HG02970 (cell line): ENCODE measurements around the gene INSIG1.

Experiments
- ATAC-seq: cut with Tn5 transposase; IDR thresholded peaks from one replicate; pipeline ENCODE4 v1.9.1; 2021; ENCODE audit warnings: mild to moderate bottlenecking, moderate library complexity, moderate number of reproducible peaks; ENCODE audit not compliant: unreplicated experiment, low FRiP score

The INSIG1 gene

DNA sequence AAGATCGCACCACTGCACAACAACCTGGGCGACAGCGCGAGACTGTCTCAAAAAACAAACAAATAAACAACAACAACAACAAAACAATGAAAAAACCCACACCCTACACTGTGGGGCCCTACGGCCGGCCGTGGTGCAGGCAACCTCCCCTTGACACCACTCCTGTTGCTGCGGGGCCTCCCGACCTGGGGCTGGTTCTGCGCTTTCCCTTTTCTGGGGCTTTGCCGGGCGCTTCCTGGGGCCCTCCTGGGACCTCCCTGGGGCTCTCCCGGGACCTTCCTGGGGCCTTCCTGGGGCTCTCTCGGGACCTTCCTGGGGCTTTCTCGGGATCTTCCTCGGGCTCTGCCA, 46.6 kb downstream of the INSIG1 start:
- ATAC-seq: no peak

DNA sequence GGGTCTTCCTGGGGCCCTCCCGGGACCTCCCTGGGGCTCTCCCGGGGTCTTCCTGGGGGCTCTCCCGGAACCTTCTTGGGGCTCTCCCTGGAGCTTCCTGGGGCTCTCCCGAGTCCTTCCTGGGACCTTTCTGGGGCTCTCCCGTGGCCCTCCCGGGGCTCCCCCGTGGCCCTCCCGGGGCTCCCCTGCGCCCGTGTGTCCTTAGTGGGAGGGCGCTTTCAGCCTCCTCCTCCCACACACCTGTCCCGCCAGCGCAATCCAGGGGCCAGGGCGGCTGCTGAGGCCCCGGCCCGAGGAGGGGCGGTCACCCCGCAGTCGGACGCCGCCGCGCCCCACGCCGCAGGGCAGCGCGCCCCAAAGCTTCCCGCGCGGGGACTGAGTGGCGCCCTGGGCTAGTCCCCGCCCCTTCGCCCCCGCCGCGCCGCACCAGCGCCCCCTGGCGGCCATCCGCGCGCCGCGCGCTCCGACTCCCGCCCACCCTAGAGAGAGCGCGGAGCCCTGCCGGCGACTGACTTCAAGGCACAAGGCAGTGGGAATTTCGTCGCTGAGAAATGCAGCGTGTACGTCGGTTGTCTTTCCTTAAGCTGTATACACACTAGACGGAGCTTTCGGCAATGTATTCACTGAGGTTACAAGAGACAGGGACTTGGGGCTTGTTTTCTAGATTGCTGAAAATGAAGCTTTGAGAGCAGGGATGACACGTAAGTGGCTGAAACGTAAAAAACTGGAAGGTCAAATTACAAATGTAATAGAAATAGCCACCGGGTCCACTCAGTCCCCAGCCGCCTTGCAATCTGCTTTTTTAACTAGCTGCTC, 47.1 kb downstream of the INSIG1 start:
- ATAC-seq: peak; percentile 68

GRCh38 chr7:155345490-155345889, 47.8 kb downstream of the INSIG1 start:
- ATAC-seq: no peak

DNA sequence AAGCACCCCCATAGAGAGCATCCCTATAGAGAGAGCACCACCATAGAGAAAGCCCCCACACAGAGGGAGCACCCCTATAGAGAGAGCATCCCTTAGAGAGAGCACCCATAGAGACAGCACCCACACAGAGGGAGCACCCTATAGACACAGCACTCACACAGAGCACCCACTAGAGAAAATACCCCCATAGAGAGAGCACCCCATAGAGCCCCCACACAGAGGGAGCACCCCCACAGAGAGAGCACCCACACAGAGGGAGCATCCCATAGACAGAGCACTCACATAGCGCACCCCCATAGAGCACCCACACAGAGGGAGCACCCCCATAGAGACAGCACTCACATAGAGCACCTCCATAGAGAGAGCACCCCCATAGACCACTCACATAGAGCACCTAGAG, 48.6 kb downstream of the INSIG1 start:
- ATAC-seq: no peak

- ATAC-seq: no peak
Measured at GRCh38 chr7:155348806-155349205, 51.1 kb downstream of the INSIG1 start.

DNA sequence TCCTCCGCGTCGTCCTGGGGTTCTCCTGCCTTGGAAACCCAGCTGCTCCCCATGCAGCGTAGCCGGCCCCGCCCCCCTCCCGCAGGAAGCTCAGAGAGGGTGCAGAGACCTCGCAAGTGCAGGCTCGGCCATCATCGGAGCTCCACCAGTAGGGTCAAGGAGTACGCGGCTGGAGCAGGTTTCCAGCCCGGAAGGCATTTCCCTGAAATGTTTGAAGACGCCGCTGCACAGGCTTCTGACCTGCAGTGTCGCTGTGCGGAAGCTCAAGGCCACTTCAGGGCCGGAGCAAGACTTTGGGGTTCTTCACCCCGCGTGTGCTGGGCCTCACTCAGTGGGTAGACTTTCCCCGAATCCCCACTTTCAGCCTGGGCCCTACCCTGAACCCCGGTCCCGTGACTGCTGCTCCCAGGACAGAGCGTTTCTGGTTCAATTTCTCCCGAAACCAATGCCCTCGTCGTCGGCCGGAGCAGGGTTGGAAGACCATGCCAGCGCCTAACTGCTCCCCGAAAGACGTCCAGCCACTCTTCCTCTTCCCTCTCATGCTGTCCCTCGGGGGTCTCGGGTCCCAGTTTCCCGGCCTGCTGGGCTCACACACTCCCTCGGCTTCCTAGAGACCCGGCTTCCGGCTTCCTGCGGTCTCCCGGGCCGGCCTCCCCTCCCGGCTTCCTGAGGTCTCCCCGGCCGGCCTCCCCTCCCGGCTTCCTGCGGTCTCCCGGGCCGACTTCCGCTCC, 52.1 kb downstream of the INSIG1 start:
- ATAC-seq: no peak

- ATAC-seq: no peak
Measured at GRCh38 chr7:155351120-155351870, 53.6 kb downstream of the INSIG1 start.

GRCh38 chr7:155352076-155352752, 54.5 kb downstream of the INSIG1 start:
- no peak for ATAC-seq

GRCh38 chr7:155352753-155353115, 55.1 kb downstream of the INSIG1 start:
- ATAC-seq: no peak

DNA sequence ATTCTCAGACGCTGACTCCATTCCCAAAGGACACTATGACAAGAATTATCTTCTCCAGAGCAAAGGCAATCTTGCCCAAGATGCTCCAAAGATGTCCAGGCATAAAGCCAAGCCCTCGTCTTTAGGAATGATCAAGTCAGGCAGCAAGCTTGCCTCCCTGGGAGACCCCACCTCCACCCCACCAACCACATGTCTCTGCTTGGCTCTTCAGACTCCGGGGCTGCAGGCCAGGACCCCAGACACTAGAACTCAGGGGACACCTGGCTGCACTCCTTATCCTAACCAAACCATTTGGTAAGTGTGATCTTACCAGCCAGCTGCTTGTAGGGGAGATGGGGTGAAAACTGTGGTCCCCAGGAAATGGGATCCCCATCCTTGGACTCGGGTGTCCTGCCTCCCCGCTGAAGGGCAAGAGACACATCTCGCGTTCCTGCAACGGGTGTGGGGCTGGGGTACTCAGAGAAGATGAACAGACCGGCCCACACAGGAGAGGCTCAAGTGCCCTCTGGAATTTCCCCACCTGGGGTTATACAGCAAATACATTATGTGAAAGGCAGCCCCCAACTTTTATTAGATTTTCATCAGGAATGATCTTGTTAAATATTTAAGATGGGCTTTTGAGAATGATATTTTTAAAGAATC, 55.7 kb downstream of the INSIG1 start:
- no peak for ATAC-seq

DNA sequence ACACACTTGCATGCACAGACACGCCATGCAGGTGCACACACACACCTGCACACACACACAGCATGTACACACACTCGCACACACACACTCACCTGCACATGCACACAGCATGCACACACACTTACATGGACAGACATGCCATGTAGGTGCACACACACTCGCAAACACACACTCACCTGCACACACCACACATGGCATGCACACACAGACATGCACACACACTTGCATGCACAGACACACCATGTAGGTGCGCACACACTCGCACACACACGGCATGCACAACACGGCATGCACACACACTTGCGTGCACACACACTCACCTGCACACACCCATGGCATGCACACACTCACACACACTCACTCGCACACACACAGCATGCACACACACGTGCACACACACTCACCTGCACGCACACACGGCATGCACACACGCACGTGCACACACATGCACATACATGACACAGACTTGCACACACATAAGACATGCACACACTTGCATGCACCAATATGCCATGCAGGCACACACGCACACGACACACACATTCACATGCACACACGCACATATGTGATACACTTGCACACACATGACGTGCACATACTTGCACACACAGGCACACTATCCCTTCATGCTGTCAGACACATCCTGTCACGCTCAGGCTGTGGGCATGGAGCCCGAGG, 56.8 kb downstream of the INSIG1 start:
- ATAC-seq: no peak

GRCh38 chr7:155355176-155355575, 57.5 kb downstream of the INSIG1 start:
- no peak for ATAC-seq

GRCh38 chr7:155355745-155356144, 58.1 kb downstream of the INSIG1 start:
- no peak for ATAC-seq

- no peak for ATAC-seq
Measured at GRCh38 chr7:155356323-155357105, 58.8 kb downstream of the INSIG1 start.

DNA sequence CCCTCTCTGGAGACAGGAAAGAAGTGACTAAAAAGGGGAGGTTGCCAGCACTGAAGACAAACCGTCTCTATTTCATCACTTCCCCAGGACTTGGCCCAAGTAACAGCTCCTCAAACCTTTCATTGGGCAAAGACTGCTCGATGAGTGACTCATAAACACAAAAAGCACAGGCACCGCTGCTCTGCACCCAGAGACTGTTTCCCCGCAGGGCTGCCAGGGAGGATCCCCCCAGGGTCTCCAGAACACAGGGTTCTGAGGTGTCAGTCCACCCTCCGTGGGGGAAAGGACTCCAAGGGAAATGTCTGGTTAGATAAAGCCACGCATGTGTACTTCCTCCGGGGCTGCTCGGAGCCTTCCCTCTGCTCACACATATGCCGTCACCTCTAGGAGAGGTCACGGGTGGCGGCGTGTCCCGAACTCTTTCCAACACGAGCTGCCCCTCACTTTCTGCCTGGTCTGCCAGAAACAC, 59.9 kb downstream of the INSIG1 start:
- no peak for ATAC-seq

DNA sequence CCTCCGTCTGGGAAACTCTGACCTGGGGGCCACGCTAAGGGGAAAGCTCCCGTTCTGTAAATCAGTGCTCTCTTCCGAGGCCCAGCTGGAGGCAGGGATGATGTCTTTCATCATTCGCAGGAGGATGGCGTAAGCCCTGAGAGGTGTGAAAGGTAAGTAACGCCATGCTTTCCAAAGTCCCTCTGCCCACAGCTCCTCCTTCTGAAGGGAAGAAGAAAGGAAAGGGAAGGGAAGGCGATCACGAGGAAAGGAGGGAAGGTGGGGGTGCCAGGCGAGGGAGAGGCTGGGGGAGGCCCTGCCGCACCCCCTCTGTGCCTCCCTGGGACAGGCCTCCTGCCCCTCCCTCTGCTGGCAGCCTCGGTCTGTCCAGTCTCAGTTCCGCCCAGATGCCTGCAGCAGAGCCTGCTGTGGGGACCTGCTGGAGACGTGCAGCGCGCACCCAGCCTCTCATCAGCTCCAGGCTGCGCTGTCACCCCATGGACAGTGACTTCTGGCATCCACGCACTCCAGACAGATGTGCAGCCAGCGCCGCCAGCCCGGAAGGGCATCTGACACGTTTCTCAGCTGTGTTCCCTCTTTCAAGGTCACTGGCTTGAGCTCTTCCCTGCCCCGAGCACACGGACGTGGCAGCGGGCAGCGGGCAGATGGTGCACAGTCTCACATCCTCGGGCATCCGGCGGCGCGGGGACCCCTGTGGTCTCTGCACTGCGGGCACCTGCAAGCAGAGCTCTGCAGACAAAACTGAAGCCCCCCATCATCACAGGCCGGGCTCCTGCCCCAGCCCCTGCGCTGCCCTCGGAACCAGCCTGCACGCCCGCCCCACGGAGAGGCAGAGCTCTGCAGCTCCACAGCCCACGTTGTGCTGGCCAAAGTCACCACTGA, 60.6 kb downstream of the INSIG1 start:
- no peak for ATAC-seq

DNA sequence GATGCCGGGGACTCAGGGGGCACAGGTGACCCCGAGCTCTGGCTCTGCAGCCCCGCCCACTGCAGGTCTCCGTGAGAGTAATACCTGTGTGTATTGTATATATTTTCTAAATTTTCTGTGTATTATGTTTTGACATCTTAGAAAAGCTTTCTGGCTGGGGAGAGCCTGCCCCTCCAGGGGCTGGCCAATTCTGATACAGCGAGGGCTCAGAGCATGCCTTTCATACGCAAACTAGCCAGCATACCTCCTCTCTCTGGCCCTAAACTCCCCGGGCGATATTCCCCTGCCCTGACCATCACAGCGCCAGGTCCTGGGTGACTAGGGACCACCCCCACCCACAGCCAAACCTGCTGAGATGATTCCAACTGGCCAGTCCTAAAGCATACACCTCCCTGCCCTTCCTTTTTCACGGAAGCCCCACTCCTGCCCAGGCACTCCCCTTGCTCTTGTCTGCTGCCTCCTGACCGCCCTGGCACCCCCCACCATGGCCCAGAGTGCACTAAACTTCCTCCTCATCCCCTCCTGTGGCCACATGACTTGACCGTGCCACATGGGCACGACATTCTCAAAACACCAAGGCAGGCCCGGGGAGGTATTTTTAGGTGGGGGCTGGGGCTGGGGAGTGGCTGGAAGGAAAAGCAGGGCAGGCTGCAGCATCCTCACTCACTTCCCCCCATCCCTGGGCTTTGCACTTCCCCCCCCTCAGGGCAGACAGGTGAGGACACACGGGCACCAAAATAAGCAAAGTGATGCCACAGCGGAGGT, 61.5 kb downstream of the INSIG1 start:
- ATAC-seq: no peak
